Measurements from ENCODE around the gene SMIM44. TPM values are rescaled to one million over a fixed set of nuclear protein-coding genes. Genes with fewer than 3 reads are reported as not detected.
"Not testable (repeated sequence)": the region's sequence is repeated elsewhere in the genome, so short reads cannot be mapped to it uniquely, and the experiment has no call there.

The SMIM44 gene
- total and polyA plus RNA-seq, 2 donors (not counting 1 experiment from before 2014, with no cell fraction given) = not detected

DNA sequence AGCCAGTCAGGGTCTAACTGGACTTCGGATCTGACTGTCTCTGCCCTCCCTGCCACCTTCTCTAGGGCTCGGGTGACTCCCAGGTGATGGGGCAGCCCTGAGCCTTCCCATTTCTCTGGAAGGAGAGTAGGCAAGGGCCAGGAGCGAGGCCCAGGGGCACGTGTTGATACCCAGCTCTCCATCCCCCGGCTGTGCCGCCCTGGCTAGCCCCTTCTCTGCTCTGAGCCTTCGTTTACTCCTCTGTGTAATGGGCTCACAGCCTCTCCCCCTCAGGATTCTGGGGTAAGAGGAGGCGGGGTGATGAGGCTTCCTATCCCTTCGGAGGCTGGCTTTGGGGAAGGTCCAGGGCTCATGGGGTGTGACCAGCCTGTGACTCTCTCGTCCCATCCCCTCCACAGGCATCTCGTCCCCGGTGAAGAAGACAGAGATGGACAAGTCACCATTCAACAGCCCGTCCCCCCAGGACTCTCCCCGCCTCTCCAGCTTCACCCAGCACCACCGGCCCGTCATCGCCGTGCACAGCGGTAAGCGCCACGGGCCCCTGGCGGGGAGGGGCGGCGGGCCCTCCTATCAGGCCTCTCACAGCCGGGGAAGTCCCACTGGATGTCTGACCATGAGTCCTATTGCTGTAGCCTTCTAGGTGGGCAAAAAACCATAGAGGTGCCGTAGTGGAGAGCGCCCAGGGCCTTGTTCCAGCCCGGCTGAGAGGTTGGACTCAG, 34.5 kb downstream of the SMIM44 start:
- peaks cover 39% of the 10 kb centered on the region for H3K36me3 ChIP-seq (ENCODE audit: control insufficient read depth, insufficient read depth, low read length)
- peaks cover 30% of the 10 kb centered on the region for H3K79me2 ChIP-seq (ENCODE audit: control insufficient read depth, insufficient read depth, low read length)
- TF ChIP-seq, protein P1, sequence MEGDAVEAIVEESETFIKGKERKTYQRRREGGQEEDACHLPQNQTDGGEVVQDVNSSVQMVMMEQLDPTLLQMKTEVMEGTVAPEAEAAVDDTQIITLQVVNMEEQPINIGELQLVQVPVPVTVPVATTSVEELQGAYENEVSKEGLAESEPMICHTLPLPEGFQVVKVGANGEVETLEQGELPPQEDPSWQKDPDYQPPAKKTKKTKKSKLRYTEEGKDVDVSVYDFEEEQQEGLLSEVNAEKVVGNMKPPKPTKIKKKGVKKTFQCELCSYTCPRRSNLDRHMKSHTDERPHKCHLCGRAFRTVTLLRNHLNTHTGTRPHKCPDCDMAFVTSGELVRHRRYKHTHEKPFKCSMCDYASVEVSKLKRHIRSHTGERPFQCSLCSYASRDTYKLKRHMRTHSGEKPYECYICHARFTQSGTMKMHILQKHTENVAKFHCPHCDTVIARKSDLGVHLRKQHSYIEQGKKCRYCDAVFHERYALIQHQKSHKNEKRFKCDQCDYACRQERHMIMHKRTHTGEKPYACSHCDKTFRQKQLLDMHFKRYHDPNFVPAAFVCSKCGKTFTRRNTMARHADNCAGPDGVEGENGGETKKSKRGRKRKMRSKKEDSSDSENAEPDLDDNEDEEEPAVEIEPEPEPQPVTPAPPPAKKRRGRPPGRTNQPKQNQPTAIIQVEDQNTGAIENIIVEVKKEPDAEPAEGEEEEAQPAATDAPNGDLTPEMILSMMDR (conservative IDR thresholded peaks at IDR 0.05 in 1 of 2, IDR thresholded peaks at IDR 0.05 in 1 of 2; ENCODE audit: low read depth in 1 of 2, low read length in 2 of 2) = no peak
- no peak for TF ChIP-seq EZH2 (IDR thresholded peaks at IDR 0.05; ENCODE audit: low read length, missing control alignments)

DNA sequence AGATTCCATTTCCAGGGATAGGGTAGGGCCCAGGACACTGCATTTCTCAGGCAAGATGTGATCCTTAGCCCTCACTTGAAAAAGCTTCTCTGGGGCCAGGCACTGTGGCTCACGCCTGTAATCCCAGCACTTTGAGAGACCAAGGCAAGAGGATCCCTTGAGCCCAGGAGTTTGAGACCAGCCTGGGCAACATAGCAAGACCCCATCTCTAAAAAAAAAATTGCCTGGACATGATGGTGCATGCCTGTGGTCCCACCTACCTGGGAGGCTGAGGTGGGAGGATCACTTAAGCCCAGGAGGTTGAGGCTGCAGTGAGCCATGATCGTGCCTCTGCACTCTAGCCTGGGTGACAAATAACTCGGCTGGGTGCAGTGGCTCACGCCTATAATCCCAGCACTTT, 36.6 kb downstream of the SMIM44 start:
- not testable (repeated sequence) for H3K4me2 ChIP-seq (ENCODE audit: extremely low read depth, insufficient read depth, low read length); H2AFZ ChIP-seq (ENCODE audit: low read length); DNase-seq (ENCODE audit: low read depth in 2 of 2); H3K27me3 ChIP-seq (ENCODE audit: control insufficient read depth, insufficient read depth, low read length); H3K4me3 ChIP-seq (replicated peaks in 1 of 4; ENCODE audit: control extremely low read depth in 1 of 4, insufficient read depth in 1 of 4, low read depth in 3 of 4, low read length in 4 of 4); H4K20me1 ChIP-seq (ENCODE audit: control insufficient read depth, extremely low read depth, insufficient read depth, low read length); H3K27ac ChIP-seq (ENCODE audit: insufficient read depth, low read length); H3K9ac ChIP-seq (ENCODE audit: insufficient read depth, low read length); H3K9me3 ChIP-seq (ENCODE audit: control insufficient read depth, insufficient read depth, low read depth, low read length)
- Histone ChIP-seq H3K79me2 (ENCODE audit: control insufficient read depth, insufficient read depth, low read length) (peaks cover 26% of the 10 kb centered on the region), H3K4me1 (ENCODE audit: control insufficient read depth, extremely low read depth, insufficient read depth, low read length) (peaks cover 11% of the 10 kb centered on the region), H3K36me3 (ENCODE audit: control insufficient read depth, insufficient read depth, low read length) (peaks cover 26% of the 10 kb centered on the region)

More for the DNA sequence above, 34.5 kb downstream of the SMIM44 start:
- Histone ChIP-seq H3K4me3 (replicated peaks in 1 of 4; ENCODE audit: control extremely low read depth in 1 of 4, insufficient read depth in 1 of 4, low read depth in 3 of 4, low read length in 4 of 4) (no peak overlapping the region), H3K9ac (ENCODE audit: insufficient read depth, low read length) (no peak overlapping the region), H3K4me1 (ENCODE audit: control insufficient read depth, extremely low read depth, insufficient read depth, low read length) (peaks cover 8% of the 10 kb centered on the region), H3K4me2 (ENCODE audit: extremely low read depth, insufficient read depth, low read length) (no peak overlapping the region), H2AFZ (ENCODE audit: low read length) (no peak overlapping the region), H3K9me3 (ENCODE audit: control insufficient read depth, insufficient read depth, low read depth, low read length) (no peaks in the 10 kb centered on the region), H4K20me1 (ENCODE audit: control insufficient read depth, extremely low read depth, insufficient read depth, low read length) (no peaks in the 10 kb centered on the region), H3K27ac (ENCODE audit: insufficient read depth, low read length) (no peak overlapping the region), H3K27me3 (ENCODE audit: control insufficient read depth, insufficient read depth, low read length) (no peaks in the 10 kb centered on the region)
- DNase-seq (ENCODE audit: low read depth in 2 of 2) = no peak

DNA sequence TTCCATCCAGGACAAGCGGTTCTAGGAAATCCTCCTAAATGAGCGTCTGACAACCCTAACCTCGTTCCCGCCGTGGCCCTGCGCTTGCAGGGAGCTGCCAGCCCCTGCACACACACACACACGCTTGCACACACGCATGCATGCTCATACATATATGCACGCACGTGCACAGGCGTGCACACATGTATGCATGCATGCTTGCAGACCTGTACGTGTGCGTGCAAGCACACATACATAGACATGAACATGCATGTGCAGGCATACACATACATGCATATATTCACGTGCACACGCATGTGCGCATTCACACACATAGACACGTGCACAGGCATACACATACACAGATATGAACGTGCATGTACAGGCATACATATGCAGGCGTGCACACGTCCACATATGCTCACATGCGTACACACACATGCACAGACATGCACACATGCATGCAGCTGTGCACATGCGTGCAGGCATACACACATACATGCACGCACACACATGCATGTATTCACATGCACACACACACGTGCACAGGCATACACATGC, 38.5 kb downstream of the SMIM44 start:
- Histone ChIP-seq H3K4me2 (ENCODE audit: extremely low read depth, insufficient read depth, low read length) (no peak overlapping the region), H3K9me3 (ENCODE audit: control insufficient read depth, insufficient read depth, low read depth, low read length) (no peaks in the 10 kb centered on the region), H3K4me1 (ENCODE audit: control insufficient read depth, extremely low read depth, insufficient read depth, low read length) (peaks cover 7% of the 10 kb centered on the region), H4K20me1 (ENCODE audit: control insufficient read depth, extremely low read depth, insufficient read depth, low read length) (no peaks in the 10 kb centered on the region), H3K27me3 (ENCODE audit: control insufficient read depth, insufficient read depth, low read length) (no peaks in the 10 kb centered on the region), H3K9ac (ENCODE audit: insufficient read depth, low read length) (no peak overlapping the region), H3K79me2 (ENCODE audit: control insufficient read depth, insufficient read depth, low read length) (peaks cover 35% of the 10 kb centered on the region), H3K36me3 (ENCODE audit: control insufficient read depth, insufficient read depth, low read length) (peaks cover 27% of the 10 kb centered on the region), H3K4me3 (replicated peaks in 1 of 4; ENCODE audit: control extremely low read depth in 1 of 4, insufficient read depth in 1 of 4, low read depth in 3 of 4, low read length in 4 of 4) (no peak overlapping the region), H2AFZ (ENCODE audit: low read length) (no peak overlapping the region), H3K27ac (ENCODE audit: insufficient read depth, low read length) (no peak overlapping the region)
- TF ChIP-seq EZH2 (IDR thresholded peaks at IDR 0.05; ENCODE audit: low read length, missing control alignments) = no peak
- TF ChIP-seq, protein P1 (conservative IDR thresholded peaks at IDR 0.05 in 1 of 2, IDR thresholded peaks at IDR 0.05 in 1 of 2; ENCODE audit: low read depth in 1 of 2, low read length in 2 of 2) = no peak
- no peak for DNase-seq (ENCODE audit: low read depth in 2 of 2)
